Panc1 (cell line): Measurements from ENCODE around the gene ARHGEF37. TPM values are rescaled to one million over a fixed set of nuclear protein-coding genes. Genes with fewer than 3 reads are reported as not detected.

ENCODE experiments used
- total RNA-seq: library from RNA; stranded (reverse); gene quantifications from one replicate; pipeline ENCODE4 v1.2.1, GENCODE V29; 2021; ENCODE audit not compliant: unreplicated experiment

Gene ARHGEF37
- total RNA-seq, 1 experiment from 2014 or later, result 3.2 TPM

Other genes starting within 250 kb of the ARHGEF37 start
- 30.1 TPM for gene GRPEL2, start 236.0 kb upstream of the ARHGEF37 start, total RNA-seq
- 7.0 TPM for gene PCYOX1L, start 223.5 kb upstream of the ARHGEF37 start, total RNA-seq
- not detected for gene IL17B, start 202.2 kb upstream of the ARHGEF37 start, total RNA-seq
- 287 TPM for gene CSNK1A1, start 30.1 kb upstream of the ARHGEF37 start, total RNA-seq
- gene PPARGC1B, start 148.8 kb downstream of the ARHGEF37 start, total RNA-seq, result 6.6 TPM